HEK293 (cell line): ENCODE results near the gene SAGE1.

Source experiments
- CTCF ChIP-seq: fragments of 450-650 bp; formaldehyde crosslinking; IDR thresholded peaks from 2 replicates; pipeline ENCODE4 v1.5.1; 2016; ENCODE audit warnings: missing biosample characterization, missing genetic modification characterization
- KLF16 ChIP-seq: fragments of 450-650 bp; formaldehyde crosslinking; IDR thresholded peaks from 2 replicates; pipeline ENCODE4 v1.5.1; 2017; ENCODE audit warnings: missing biosample characterization, missing genetic modification characterization
- TCF7L2 ChIP-seq: IDR thresholded peaks from 2 replicates; pipeline ENCODE4 v1.6.1; 2011; ENCODE audit warnings: low read depth, mild to moderate bottlenecking, inconsistent platforms, low read length, moderate library complexity, borderline replicate concordance
- ZFP69B ChIP-seq: fragments of 450-650 bp; formaldehyde crosslinking; IDR thresholded peaks from 2 replicates; pipeline ENCODE4 v1.5.1; 2016; ENCODE audit warnings: missing biosample characterization, missing genetic modification characterization
- ZIC2 ChIP-seq: fragments of 450-650 bp; formaldehyde crosslinking; IDR thresholded peaks from 2 replicates; pipeline ENCODE4 v1.5.1; 2016; ENCODE audit warnings: missing biosample characterization, missing genetic modification characterization
- ZNF211 ChIP-seq: fragments of 450-650 bp; formaldehyde crosslinking; IDR thresholded peaks from 2 replicates; pipeline ENCODE4 v1.5.1; 2016; ENCODE audit warnings: low read depth, missing biosample characterization, missing genetic modification characterization
- ZNF514 ChIP-seq: fragments of 450-650 bp; formaldehyde crosslinking; IDR thresholded peaks from 2 replicates; pipeline ENCODE4 v1.5.1; 2016; ENCODE audit warnings: missing biosample characterization, missing genetic modification characterization
- ZNF548 ChIP-seq: fragments of 450-650 bp; formaldehyde crosslinking; IDR thresholded peaks from 2 replicates; pipeline ENCODE4 v1.5.1; 2016; ENCODE audit warnings: missing biosample characterization, missing genetic modification characterization
- ZNF654 ChIP-seq: fragments of 450-650 bp; formaldehyde crosslinking; IDR thresholded peaks from 2 replicates; pipeline ENCODE4 v1.5.1; 2016; ENCODE audit warnings: low read depth, missing biosample characterization, missing genetic modification characterization
- ZNF677 ChIP-seq: fragments of 450-650 bp; IDR thresholded peaks from 2 replicates; pipeline ENCODE4 v1.5.0; 2018; ENCODE audit warnings: missing biosample characterization, mild to moderate bottlenecking, missing genetic modification characterization, moderate library complexity
- ZNF776 ChIP-seq: fragments of 450-650 bp; formaldehyde crosslinking; IDR thresholded peaks from 2 replicates; pipeline ENCODE4 v1.5.0; 2017; ENCODE audit warnings: missing biosample characterization, missing genetic modification characterization, borderline replicate concordance
- TF ChIP-seq, protein P1 (sequence below): sonication (generic); formaldehyde crosslinking; IDR thresholded peaks from 2 replicates; pipeline ENCODE4 v1.8.1; 2022; ENCODE audit warnings: mild to moderate bottlenecking, moderate library complexity, missing genetic modification reagents
- TF ChIP-seq, protein P2 (sequence below): fragments of 450-650 bp; formaldehyde crosslinking; IDR thresholded peaks from 2 replicates; pipeline ENCODE4 v1.5.1; 2016; ENCODE audit warnings: missing biosample characterization, missing genetic modification characterization

GRCh38 chrX:135923353-135923752 lies 29.8 kb downstream of the SAGE1 start:
- no peak for TF ChIP-seq TCF7L2
- no peak for TF ChIP-seq ZNF677
- no peak for TF ChIP-seq ZNF514 (tag by site-specific recombination)
- no peak for TF ChIP-seq ZNF548 (tag by site-specific recombination)
- TF ChIP-seq CTCF = no peak
- TF ChIP-seq ZNF211 (tag by site-specific recombination) = no peak
- TF ChIP-seq ZNF654 = peak; percentile 61
- TF ChIP-seq KLF16 (tag by site-specific recombination) = no peak
- TF ChIP-seq ZFP69B (tag by site-specific recombination) = no peak
- TF ChIP-seq, protein P1, sequence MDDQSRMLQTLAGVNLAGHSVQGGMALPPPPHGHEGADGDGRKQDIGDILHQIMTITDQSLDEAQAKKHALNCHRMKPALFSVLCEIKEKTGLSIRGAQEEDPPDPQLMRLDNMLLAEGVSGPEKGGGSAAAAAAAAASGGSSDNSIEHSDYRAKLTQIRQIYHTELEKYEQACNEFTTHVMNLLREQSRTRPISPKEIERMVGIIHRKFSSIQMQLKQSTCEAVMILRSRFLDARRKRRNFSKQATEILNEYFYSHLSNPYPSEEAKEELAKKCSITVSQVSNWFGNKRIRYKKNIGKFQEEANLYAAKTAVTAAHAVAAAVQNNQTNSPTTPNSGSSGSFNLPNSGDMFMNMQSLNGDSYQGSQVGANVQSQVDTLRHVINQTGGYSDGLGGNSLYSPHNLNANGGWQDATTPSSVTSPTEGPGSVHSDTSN (CRISPR knock-in tag) = no peak
- TF ChIP-seq ZIC2 (tag by site-specific recombination) = no peak
- TF ChIP-seq, protein P2, sequence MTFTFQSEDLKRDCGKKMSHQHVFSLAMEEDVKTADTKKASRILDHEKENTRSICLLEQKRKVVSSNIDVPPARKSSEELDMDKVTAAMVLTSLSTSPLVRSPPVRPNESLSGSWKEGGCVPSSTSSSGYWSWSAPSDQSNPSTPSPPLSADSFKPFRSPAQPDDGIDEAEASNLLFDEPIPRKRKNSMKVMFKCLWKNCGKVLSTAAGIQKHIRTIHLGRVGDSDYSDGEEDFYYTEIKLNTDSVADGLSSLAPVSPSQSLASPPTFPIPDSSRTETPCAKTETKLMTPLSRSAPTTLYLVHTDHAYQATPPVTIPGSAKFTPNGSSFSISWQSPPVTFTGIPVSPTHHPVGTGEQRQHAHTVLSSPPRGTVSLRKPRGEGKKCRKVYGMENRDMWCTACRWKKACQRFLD (tag by site-specific recombination) = no peak
- no peak for TF ChIP-seq ZNF776
